GM18867 (cell line): Measurements from ENCODE around the gene CHRM5.

Experiments used
- ATAC-seq: cut with Tn5 transposase; IDR thresholded peaks from one replicate; pipeline ENCODE4 v1.9.1; 2021; ENCODE audit warnings: mild to moderate bottlenecking, moderate library complexity; ENCODE audit not compliant: unreplicated experiment

The CHRM5 gene

GRCh38 chr15:33968224-33968623 is at the start of gene CHRM5:
CHRM5 (plus strand) TSS chr15:33968497; CDS start chr15:34062718, 94,221 bp downstream.
- no peak for ATAC-seq

- no peak for ATAC-seq
Measured at GRCh38 chr15:33923446-33923845, 44.9 kb upstream of the CHRM5 start.

DNA sequence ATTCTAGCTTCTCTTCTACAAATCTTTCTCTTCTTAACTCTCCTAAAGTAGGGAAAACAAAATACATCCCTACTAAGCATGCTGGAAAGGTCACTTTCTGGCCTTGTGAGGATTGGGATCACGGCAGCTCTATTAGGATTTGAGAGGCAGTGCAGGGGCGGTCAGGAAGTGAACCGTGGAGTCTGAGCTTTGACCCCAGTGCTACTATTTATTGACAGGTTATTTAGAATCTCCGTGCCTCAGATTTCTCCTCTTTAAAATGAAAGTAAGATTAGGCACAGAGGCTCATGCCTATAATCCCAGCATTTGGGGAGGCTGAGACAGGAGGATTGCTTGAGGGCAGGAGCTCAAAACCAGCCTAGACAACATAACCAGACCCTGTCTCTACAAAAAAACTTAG is 42.0 kb upstream of the CHRM5 start:
- no peak for ATAC-seq

GRCh38 chr15:33932734-33933133 is 35.6 kb upstream of the CHRM5 start:
- no peak for ATAC-seq

GRCh38 chr15:33934396-33934795 is 33.9 kb upstream of the CHRM5 start:
- no peak for ATAC-seq

DNA sequence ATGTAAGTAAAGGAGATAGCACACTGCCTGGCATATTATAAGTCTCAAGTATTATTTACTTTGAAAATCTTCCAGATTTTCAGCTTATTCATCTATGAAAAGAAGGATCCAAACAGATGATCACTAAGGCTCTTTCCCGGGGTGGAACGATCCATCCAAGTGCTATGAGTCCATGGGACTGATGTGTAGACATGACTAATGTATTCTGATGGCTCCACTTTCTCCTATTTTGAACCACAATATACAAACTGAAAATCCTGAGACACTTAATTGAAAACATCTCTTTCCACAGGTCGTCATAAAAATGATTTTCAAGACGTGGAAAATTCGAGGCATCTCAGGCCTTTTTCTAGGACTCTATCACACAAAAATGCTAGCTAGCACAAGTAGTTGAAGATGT is 33.4 kb upstream of the CHRM5 start:
- no peak for ATAC-seq

- ATAC-seq = peak; percentile 74
Measured at GRCh38 chr15:33941279-33942063, 26.8 kb upstream of the CHRM5 start.

GRCh38 chr15:33946152-33946551 is 22.1 kb upstream of the CHRM5 start:
- ATAC-seq = no peak

DNA sequence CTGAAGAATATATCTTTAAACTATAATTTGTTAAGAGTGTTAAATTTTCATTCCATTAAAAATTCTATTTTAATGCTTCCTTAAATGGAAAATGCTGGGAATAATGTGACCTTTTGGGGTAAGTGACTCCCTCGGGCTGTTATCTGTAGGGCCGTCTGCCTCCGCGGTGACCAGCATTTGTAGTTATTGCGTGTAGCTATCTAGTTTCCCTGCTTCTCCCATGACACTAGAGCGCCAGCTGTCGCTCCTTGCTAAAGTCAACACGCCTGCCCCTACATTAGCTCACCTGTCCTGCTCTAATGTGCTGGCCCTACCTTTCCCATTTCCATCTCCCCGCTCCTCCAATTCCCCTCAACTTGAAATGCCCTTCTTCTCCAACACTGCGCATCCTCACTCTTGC is 12.4 kb upstream of the CHRM5 start:
- ATAC-seq = no peak

- no peak for ATAC-seq
Measured at GRCh38 chr15:33956397-33956796, 11.9 kb upstream of the CHRM5 start.

- no peak for ATAC-seq
Measured at GRCh38 chr15:33959844-33960548, 8.3 kb upstream of the CHRM5 start.

- no peak for ATAC-seq
Measured at GRCh38 chr15:33960549-33960935, 7.8 kb upstream of the CHRM5 start.

DNA sequence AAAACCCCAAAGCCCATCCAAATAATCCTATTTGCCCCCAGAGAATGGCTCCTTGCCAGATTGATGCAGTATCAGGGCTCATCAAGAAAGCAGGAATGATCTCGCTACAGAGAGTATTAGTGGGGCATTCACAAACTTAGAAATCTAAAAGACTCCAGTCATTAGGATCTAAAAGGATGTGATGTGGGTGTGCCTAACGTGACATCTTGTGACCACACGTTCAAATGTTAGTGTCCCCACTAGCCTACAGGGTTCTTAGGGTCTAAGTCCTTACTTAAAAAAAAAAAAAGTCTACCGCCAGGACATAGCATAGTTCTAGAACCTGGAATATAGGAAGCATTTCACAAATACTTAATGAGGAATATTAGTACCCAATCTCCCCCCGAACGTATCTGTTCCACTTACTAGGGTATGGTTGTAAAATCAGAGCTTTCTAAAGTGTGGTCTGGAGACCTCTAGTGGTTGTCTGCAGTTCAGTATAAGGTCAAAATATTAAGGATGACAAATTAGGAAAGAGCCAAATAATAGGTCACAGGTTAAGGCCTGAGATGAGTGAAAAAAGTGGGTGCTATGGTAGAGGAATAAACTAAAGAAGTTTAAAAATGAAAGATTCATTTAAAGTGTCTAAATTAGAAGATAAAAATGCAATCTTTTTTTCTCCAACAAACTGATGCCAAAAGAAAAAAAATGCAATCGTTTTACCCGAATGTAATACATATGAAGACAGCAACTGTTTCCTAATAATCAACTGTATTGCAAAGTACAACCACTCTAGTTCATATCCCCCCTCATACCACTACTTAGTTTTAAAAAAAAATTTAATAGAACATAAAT is 4.2 kb upstream of the CHRM5 start:
- no peak for ATAC-seq

DNA sequence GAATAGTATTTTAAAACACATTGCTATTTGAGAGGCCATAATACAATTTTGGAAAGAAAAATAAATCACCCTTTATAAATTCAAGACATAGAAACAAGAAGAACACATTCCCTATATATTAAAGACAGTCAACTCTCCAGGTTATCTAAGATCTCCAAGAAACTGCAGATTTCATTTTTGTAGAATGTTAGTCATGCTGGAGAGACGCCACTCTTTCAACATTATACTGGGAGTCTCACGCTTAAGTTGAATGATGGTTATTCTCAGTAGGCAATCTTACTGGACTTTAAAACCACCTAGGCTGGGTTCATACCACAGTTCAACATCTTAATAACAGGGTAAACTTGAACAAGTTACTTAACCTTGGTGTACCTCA is 3.6 kb upstream of the CHRM5 start:
- no peak for ATAC-seq

- no peak for ATAC-seq
Measured at GRCh38 chr15:33968821-33969220, 524 bp downstream of the CHRM5 start.

- no peak for ATAC-seq
Measured at GRCh38 chr15:33971811-33972210, 3.5 kb downstream of the CHRM5 start.

- no peak for ATAC-seq
Measured at GRCh38 chr15:33975022-33975565, 6.8 kb downstream of the CHRM5 start.

- ATAC-seq = no peak
Measured at GRCh38 chr15:33980159-33980558, 11.9 kb downstream of the CHRM5 start.

GRCh38 chr15:33982516-33982915 is 14.2 kb downstream of the CHRM5 start:
- ATAC-seq = no peak

DNA sequence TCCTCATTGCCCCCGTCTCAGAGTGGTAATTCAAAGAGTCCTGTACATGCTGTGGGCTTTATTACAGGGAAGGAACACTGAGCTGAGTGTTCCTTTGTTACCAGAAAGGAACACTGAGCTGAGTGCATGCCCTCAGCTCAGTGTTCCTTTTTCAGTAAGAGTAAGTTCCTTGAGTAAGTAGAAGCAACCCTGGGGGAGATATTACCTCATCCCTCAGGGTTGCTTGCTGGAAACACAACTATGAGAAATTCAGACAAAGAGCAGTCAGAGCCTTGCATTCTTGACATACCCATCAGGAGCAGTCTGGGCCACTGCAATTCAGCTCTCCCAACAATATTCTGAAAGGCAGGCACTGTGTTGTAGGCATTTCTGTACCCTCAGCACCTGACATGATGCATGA is 17.0 kb downstream of the CHRM5 start:
- ATAC-seq = no peak

- no peak for ATAC-seq
Measured at GRCh38 chr15:33985751-33986150, 17.5 kb downstream of the CHRM5 start.
